ENCODE data around the gene MAK. TPM values are rescaled to one million over a fixed set of nuclear protein-coding genes. Genes with fewer than 3 reads are reported as not detected.
"Not testable (repeated sequence)": the region's sequence is repeated elsewhere in the genome, so short reads cannot be mapped to it uniquely, and the experiment has no call there.

MAK gene
- total and polyA plus RNA-seq, 3 donors from 2014 or later: 5.3 to 21.2 (median 9.4) TPM

GRCh38 chr6:10743515-10743914 lies 94.8 kb downstream of the MAK start:
- no peaks in the 10 kb centered on the region for H3K27me3 ChIP-seq
- WGBS, 2 donors: 88 to 94% methylated on average over 6 of the region's 6 CpGs
- peaks cover 3% of the 10 kb centered on the region for H3K4me1 ChIP-seq
- TF ChIP-seq POLR2A (IDR thresholded peaks at IDR 0.05): no peak
- TF ChIP-seq CTCF (IDR thresholded peaks at IDR 0.05): no peak
- H3K9me3 ChIP-seq: no peaks in the 10 kb centered on the region
- no peak overlapping the region for H3K4me3 ChIP-seq
- no peaks in the 10 kb centered on the region for H3K36me3 ChIP-seq (ENCODE audit: low read depth, missing control alignments)
- intact Hi-C loops (cut with DNase I; ENCODE audit: low total_unique reads): no loop called here
- no peak for DNase-seq
- no peak overlapping the region for H3K27ac ChIP-seq

GRCh38 chr6:10742251-10742650 lies 96.1 kb downstream of the MAK start:
- Histone ChIP-seq H3K4me3 (peak overlapping the region in 1 of 2 donors; percentile 28), H3K27me3 (no peaks in the 10 kb centered on the region), H3K4me1 (no peaks in the 10 kb centered on the region), H3K27ac (no peak overlapping the region), H3K9me3 (no peaks in the 10 kb centered on the region), H3K36me3 (ENCODE audit: low read depth, missing control alignments) (no peaks in the 10 kb centered on the region)
- no peak for DNase-seq
- WGBS, 2 donors: 86 to 89% methylated on average over 12 of the region's 12 CpGs
- intact Hi-C loops (cut with DNase I; ENCODE audit: low total_unique reads): no loop called here
- TF ChIP-seq POLR2A (IDR thresholded peaks at IDR 0.05): no peak

GRCh38 chr6:10741643-10742042 lies 96.7 kb downstream of the MAK start:
- peak; percentile 56 for DNase-seq

GRCh38 chr6:10740061-10740460 lies 98.3 kb downstream of the MAK start:
- Histone ChIP-seq H3K36me3 (ENCODE audit: low read depth, missing control alignments) (no peaks in the 10 kb centered on the region), H3K27ac (no peak overlapping the region), H3K4me1 (no peaks in the 10 kb centered on the region), H3K9me3 (no peaks in the 10 kb centered on the region), H3K4me3 (no peak overlapping the region), H3K27me3 (no peaks in the 10 kb centered on the region)
- no peak for DNase-seq
- TF ChIP-seq POLR2A (IDR thresholded peaks at IDR 0.05) (no peak), CTCF (IDR thresholded peaks at IDR 0.05) (no peak)
- intact Hi-C loops (cut with DNase I; ENCODE audit: low total_unique reads): no loop called here

More at GRCh38 chr6:10741643-10742042, 96.7 kb downstream of the MAK start:
- H3K36me3 ChIP-seq (ENCODE audit: low read depth, missing control alignments); H3K4me1 ChIP-seq; intact Hi-C loops (cut with DNase I; ENCODE audit: low total_unique reads); H3K27ac ChIP-seq; H3K27me3 ChIP-seq; H3K9me3 ChIP-seq: not testable (repeated sequence)
- WGBS, 2 donors: 64 to 74% methylated on average over 4 of the region's 4 CpGs
- peak overlapping the region in 1 of 2 donors; percentile 28 for H3K4me3 ChIP-seq

- WGBS, 2 donors: 79 to 88% methylated on average over 2 of the region's 2 CpGs
- DNase-seq: no peak
- Histone ChIP-seq H3K4me1 (no peaks in the 10 kb centered on the region), H3K4me3 (no peak overlapping the region), H3K27me3 (no peaks in the 10 kb centered on the region), H3K27ac (no peak overlapping the region), H3K9me3 (no peaks in the 10 kb centered on the region), H3K36me3 (ENCODE audit: low read depth, missing control alignments) (no peaks in the 10 kb centered on the region)
- TF ChIP-seq POLR2A (IDR thresholded peaks at IDR 0.05) (no peak), CTCF (IDR thresholded peaks at IDR 0.05) (no peak)
- intact Hi-C loops (cut with DNase I; ENCODE audit: low total_unique reads): no loop called here
Observed at GRCh38 chr6:10736731-10737130, 101.6 kb downstream of the MAK start.

GRCh38 chr6:10733863-10734262 lies 104.5 kb downstream of the MAK start:
- no peaks in the 10 kb centered on the region for H3K4me1 ChIP-seq
- no peaks in the 10 kb centered on the region for H3K27me3 ChIP-seq
- peak overlapping the region in 1 of 2 donors; percentile 36 for H3K4me3 ChIP-seq
- no peak for TF ChIP-seq POLR2A (IDR thresholded peaks at IDR 0.05)
- no peak for TF ChIP-seq CTCF (IDR thresholded peaks at IDR 0.05)
- H3K9me3 ChIP-seq: no peaks in the 10 kb centered on the region
- H3K27ac ChIP-seq: no peak overlapping the region
- 53 to 74% methylated on average over 3 of the region's 3 CpGs for WGBS, 2 donors
- no peak for DNase-seq
- intact Hi-C loops (cut with DNase I; ENCODE audit: low total_unique reads): no loop called here
- H3K36me3 ChIP-seq (ENCODE audit: low read depth, missing control alignments): no peaks in the 10 kb centered on the region

Measured in testis (tissue), 3 donors.